Ishikawa (cell line): ENCODE data around the gene CAMK2D.

ENCODE experiments used
- CEBPB ChIP-seq: IDR thresholded peaks from 2 replicates; pipeline ENCODE4 v1.6.1; 2012
- CREB1 ChIP-seq: IDR thresholded peaks from 2 replicates; pipeline ENCODE4 v1.6.1; 2012; ENCODE audit warnings: low read depth
- EGR1 ChIP-seq: IDR thresholded peaks from 2 replicates; pipeline ENCODE4 v1.6.1; 2012
- EP300 ChIP-seq: IDR thresholded peaks from 2 replicates; pipeline ENCODE4 v1.6.1; 2012; ENCODE audit warnings: borderline replicate concordance
- FOXM1 ChIP-seq: IDR thresholded peaks from 2 replicates; pipeline ENCODE4 v1.6.1; 2012; ENCODE audit warnings: low read depth, borderline replicate concordance
- MAX ChIP-seq: IDR thresholded peaks from 2 replicates; pipeline ENCODE4 v1.6.1; 2012
- NFIC ChIP-seq: IDR thresholded peaks from 2 replicates; pipeline ENCODE4 v1.6.1; 2012
- RAD21 ChIP-seq: IDR thresholded peaks from 2 replicates; pipeline ENCODE4 v1.6.1; 2012; ENCODE audit warnings: low read depth
- TAF1 ChIP-seq: IDR thresholded peaks from 2 replicates; pipeline ENCODE4 v1.6.1; 2012; ENCODE audit warnings: low read depth, mild to moderate bottlenecking
- TCF12 ChIP-seq: IDR thresholded peaks from 2 replicates; pipeline ENCODE4 v1.6.1; 2012; ENCODE audit warnings: low read depth
- TEAD4 ChIP-seq: IDR thresholded peaks from 2 replicates; pipeline ENCODE4 v1.6.1; 2012
- USF1 ChIP-seq: IDR thresholded peaks from 2 replicates; pipeline ENCODE4 v1.6.1; 2012
- YY1 ChIP-seq: IDR thresholded peaks from 2 replicates; pipeline ENCODE4 v1.6.1; 2012; ENCODE audit warnings: low read depth
- ZBTB7A ChIP-seq: IDR thresholded peaks from 2 replicates; pipeline ENCODE4 v1.6.1; 2012; ENCODE audit warnings: low read depth
- TF ChIP-seq, protein P1 (sequence below): IDR thresholded peaks from 2 replicates; pipeline ENCODE4 v1.6.1; 2012; ENCODE audit warnings: low read depth, mild to moderate bottlenecking

The CAMK2D gene

DNA sequence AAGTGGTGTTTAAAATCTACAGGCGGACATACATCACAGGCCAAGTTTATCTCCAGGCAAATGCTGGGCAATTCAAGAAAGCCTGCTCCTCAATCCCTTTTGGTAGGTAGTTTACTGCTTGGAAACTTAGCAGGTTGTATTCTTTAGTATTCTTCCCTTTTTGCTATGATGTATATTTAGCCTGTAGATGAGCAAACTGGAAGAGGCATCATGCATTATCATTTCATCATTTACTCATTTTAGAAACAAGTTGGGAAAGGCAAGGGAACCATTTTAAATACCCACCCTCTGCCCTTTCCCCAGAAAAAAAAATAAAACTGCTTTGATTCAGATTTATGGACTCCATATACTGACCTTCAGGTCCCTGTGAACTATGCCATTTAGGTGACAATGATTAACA, 213.2 kb downstream of the CAMK2D start:
- TF ChIP-seq MAX: no peak
- no peak for TF ChIP-seq CEBPB
- no peak for TF ChIP-seq TCF12
- TF ChIP-seq TAF1: no peak
- no peak for TF ChIP-seq TEAD4
- no peak for TF ChIP-seq EGR1
- TF ChIP-seq EP300: no peak
- TF ChIP-seq USF1: no peak
- TF ChIP-seq YY1: no peak
- TF ChIP-seq RAD21: no peak
- TF ChIP-seq NFIC: no peak
- no peak for TF ChIP-seq FOXM1
- no peak for TF ChIP-seq ZBTB7A
- TF ChIP-seq, protein P1, sequence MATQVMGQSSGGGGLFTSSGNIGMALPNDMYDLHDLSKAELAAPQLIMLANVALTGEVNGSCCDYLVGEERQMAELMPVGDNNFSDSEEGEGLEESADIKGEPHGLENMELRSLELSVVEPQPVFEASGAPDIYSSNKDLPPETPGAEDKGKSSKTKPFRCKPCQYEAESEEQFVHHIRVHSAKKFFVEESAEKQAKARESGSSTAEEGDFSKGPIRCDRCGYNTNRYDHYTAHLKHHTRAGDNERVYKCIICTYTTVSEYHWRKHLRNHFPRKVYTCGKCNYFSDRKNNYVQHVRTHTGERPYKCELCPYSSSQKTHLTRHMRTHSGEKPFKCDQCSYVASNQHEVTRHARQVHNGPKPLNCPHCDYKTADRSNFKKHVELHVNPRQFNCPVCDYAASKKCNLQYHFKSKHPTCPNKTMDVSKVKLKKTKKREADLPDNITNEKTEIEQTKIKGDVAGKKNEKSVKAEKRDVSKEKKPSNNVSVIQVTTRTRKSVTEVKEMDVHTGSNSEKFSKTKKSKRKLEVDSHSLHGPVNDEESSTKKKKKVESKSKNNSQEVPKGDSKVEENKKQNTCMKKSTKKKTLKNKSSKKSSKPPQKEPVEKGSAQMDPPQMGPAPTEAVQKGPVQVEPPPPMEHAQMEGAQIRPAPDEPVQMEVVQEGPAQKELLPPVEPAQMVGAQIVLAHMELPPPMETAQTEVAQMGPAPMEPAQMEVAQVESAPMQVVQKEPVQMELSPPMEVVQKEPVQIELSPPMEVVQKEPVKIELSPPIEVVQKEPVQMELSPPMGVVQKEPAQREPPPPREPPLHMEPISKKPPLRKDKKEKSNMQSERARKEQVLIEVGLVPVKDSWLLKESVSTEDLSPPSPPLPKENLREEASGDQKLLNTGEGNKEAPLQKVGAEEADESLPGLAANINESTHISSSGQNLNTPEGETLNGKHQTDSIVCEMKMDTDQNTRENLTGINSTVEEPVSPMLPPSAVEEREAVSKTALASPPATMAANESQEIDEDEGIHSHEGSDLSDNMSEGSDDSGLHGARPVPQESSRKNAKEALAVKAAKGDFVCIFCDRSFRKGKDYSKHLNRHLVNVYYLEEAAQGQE: no peak
- TF ChIP-seq CREB1: no peak

- TF ChIP-seq RAD21 (peak; percentile 78), TEAD4 (no peak)
These were observed 214.0 kb downstream of the CAMK2D start for GRCh38 chr4:113547487-113548042.

GRCh38 chr4:113541933-113542332, 219.6 kb downstream of the CAMK2D start:
- TF ChIP-seq EGR1: no peak
- TF ChIP-seq TAF1: no peak
- no peak for TF ChIP-seq EP300
- TF ChIP-seq ZBTB7A: no peak
- no peak for TF ChIP-seq USF1
- no peak for TF ChIP-seq CEBPB

GRCh38 chr4:113540859-113541258, 220.7 kb downstream of the CAMK2D start:
- no peak for TF ChIP-seq TEAD4
- TF ChIP-seq, protein P1: no peak
- TF ChIP-seq MAX: no peak
- TF ChIP-seq TAF1: no peak

GRCh38 chr4:113539408-113539807, 222.1 kb downstream of the CAMK2D start:
- TF ChIP-seq TAF1 (no peak), TCF12 (no peak), RAD21 (no peak), FOXM1 (no peak), MAX (no peak), YY1 (no peak), EGR1 (no peak), NFIC (no peak), EP300 (no peak), USF1 (no peak), CREB1 (no peak), ZBTB7A (no peak), TEAD4 (no peak)
- TF ChIP-seq, protein P1: no peak
